Measurements from ENCODE around the gene LCN12. TPM values are rescaled to one million over a fixed set of nuclear protein-coding genes. Genes with fewer than 3 reads are reported as not detected.

The LCN12 gene
- polyA plus RNA-seq, 1 donor (not counting 4 experiments of a cell fraction or from before 2014, with no cell fraction given) = not detected

- no peak overlapping the region for H2AFZ ChIP-seq (ENCODE audit: control insufficient read depth, low read length)
- no peaks in the 10 kb centered on the region for H3K4me1 ChIP-seq (ENCODE audit: control insufficient read depth, extremely low read depth, insufficient read depth, low read length)
- DNase-seq (ENCODE audit: low read depth, low spot score) (no peak), FAIRE-seq (no peak)
- H3K4me3 ChIP-seq (ENCODE audit: control insufficient read depth in 2 of 3, extremely low read depth in 1 of 3, insufficient read depth in 2 of 3, low read depth in 1 of 3, low read length in 3 of 3) = no peak overlapping the region
- H3K27me3 ChIP-seq (ENCODE audit: control insufficient read depth, extremely low read depth, insufficient read depth, low read length) = peaks cover 5% of the 10 kb centered on the region
- no peaks in the 10 kb centered on the region for H3K9me1 ChIP-seq (ENCODE audit: control insufficient read depth, extremely low read depth, insufficient read depth, low read length)
- H3K9ac ChIP-seq (ENCODE audit: control insufficient read depth, extremely low read depth, insufficient read depth, low read length) = no peak overlapping the region
- dilution Hi-C loops (cut with MboI; ENCODE audit: extremely low pct_ligation_motif_present, low sequenced_read_pairs) = no loop called here
- no peaks in the 10 kb centered on the region for H3K36me3 ChIP-seq (ENCODE audit: control insufficient read depth in 2 of 2, extremely low read depth in 1 of 2, insufficient read depth in 2 of 2, low read length in 2 of 2)
- H3K27ac ChIP-seq (ENCODE audit: control insufficient read depth, insufficient read depth, low read length) = no peak overlapping the region
- no peak overlapping the region for H3K4me2 ChIP-seq (ENCODE audit: control insufficient read depth, extremely low read depth, insufficient read depth, low read depth, low read length)
- TF ChIP-seq EZH2 (IDR thresholded peaks at IDR 0.05; ENCODE audit: low read length) = no peak
- TF ChIP-seq, protein P1, sequence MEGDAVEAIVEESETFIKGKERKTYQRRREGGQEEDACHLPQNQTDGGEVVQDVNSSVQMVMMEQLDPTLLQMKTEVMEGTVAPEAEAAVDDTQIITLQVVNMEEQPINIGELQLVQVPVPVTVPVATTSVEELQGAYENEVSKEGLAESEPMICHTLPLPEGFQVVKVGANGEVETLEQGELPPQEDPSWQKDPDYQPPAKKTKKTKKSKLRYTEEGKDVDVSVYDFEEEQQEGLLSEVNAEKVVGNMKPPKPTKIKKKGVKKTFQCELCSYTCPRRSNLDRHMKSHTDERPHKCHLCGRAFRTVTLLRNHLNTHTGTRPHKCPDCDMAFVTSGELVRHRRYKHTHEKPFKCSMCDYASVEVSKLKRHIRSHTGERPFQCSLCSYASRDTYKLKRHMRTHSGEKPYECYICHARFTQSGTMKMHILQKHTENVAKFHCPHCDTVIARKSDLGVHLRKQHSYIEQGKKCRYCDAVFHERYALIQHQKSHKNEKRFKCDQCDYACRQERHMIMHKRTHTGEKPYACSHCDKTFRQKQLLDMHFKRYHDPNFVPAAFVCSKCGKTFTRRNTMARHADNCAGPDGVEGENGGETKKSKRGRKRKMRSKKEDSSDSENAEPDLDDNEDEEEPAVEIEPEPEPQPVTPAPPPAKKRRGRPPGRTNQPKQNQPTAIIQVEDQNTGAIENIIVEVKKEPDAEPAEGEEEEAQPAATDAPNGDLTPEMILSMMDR (optimal IDR thresholded peaks at IDR 0.05 in 1 of 3, IDR thresholded peaks at IDR 0.05 in 1 of 3, conservative IDR thresholded peaks at IDR 0.05 in 1 of 3; ENCODE audit: extremely low read depth in 1 of 3, insufficient read depth in 2 of 3, low read length in 3 of 3) = no peak
- H3K9me3 ChIP-seq (ENCODE audit: control insufficient read depth, low read depth, low read length) = no peaks in the 10 kb centered on the region
- no peaks in the 10 kb centered on the region for H4K20me1 ChIP-seq (ENCODE audit: control insufficient read depth, extremely low read depth, insufficient read depth, low read length)
- no peaks in the 10 kb centered on the region for H3K79me2 ChIP-seq (ENCODE audit: control insufficient read depth, insufficient read depth, low read length)
Measured at GRCh38 chr9:136957461-136957860, 5.4 kb downstream of the LCN12 start.

GRCh38 chr9:136957901-136958300 is 5.8 kb downstream of the LCN12 start:
- H3K79me2 ChIP-seq (ENCODE audit: control insufficient read depth, insufficient read depth, low read length) = no peaks in the 10 kb centered on the region
- FAIRE-seq = no peak
- H2AFZ ChIP-seq (ENCODE audit: control insufficient read depth, low read length) = no peak overlapping the region
- H3K4me2 ChIP-seq (ENCODE audit: control insufficient read depth, extremely low read depth, insufficient read depth, low read depth, low read length) = no peak overlapping the region
- no peaks in the 10 kb centered on the region for H3K9me3 ChIP-seq (ENCODE audit: control insufficient read depth, low read depth, low read length)
- no peaks in the 10 kb centered on the region for H3K36me3 ChIP-seq (ENCODE audit: control insufficient read depth in 2 of 2, extremely low read depth in 1 of 2, insufficient read depth in 2 of 2, low read length in 2 of 2)
- H3K4me3 ChIP-seq (ENCODE audit: control insufficient read depth in 2 of 3, extremely low read depth in 1 of 3, insufficient read depth in 2 of 3, low read depth in 1 of 3, low read length in 3 of 3) = no peak overlapping the region
- H3K9ac ChIP-seq (ENCODE audit: control insufficient read depth, extremely low read depth, insufficient read depth, low read length) = no peak overlapping the region
- no peak for DNase-seq (ENCODE audit: low read depth, low spot score)
- no peaks in the 10 kb centered on the region for H3K9me1 ChIP-seq (ENCODE audit: control insufficient read depth, extremely low read depth, insufficient read depth, low read length)
- dilution Hi-C loops (cut with MboI; ENCODE audit: extremely low pct_ligation_motif_present, low sequenced_read_pairs) = no loop called here
- no peak for TF ChIP-seq EZH2 (IDR thresholded peaks at IDR 0.05; ENCODE audit: low read length)
- TF ChIP-seq, protein P1 (optimal IDR thresholded peaks at IDR 0.05 in 1 of 3, IDR thresholded peaks at IDR 0.05 in 1 of 3, conservative IDR thresholded peaks at IDR 0.05 in 1 of 3; ENCODE audit: extremely low read depth in 1 of 3, insufficient read depth in 2 of 3, low read length in 3 of 3) = no peak
- H3K27me3 ChIP-seq (ENCODE audit: control insufficient read depth, extremely low read depth, insufficient read depth, low read length) = peaks cover 5% of the 10 kb centered on the region
- no peak overlapping the region for H3K27ac ChIP-seq (ENCODE audit: control insufficient read depth, insufficient read depth, low read length)
- no peaks in the 10 kb centered on the region for H3K4me1 ChIP-seq (ENCODE audit: control insufficient read depth, extremely low read depth, insufficient read depth, low read length)
- no peaks in the 10 kb centered on the region for H4K20me1 ChIP-seq (ENCODE audit: control insufficient read depth, extremely low read depth, insufficient read depth, low read length)
